HG02763 (cell line): ENCODE results near the gene FRZB.

ENCODE experiments used
- ATAC-seq: cut with Tn5 transposase; IDR thresholded peaks from one replicate; pipeline ENCODE4 v1.9.1; 2021; ENCODE audit warnings: mild to moderate bottlenecking, moderate library complexity; ENCODE audit not compliant: unreplicated experiment

FRZB gene

DNA sequence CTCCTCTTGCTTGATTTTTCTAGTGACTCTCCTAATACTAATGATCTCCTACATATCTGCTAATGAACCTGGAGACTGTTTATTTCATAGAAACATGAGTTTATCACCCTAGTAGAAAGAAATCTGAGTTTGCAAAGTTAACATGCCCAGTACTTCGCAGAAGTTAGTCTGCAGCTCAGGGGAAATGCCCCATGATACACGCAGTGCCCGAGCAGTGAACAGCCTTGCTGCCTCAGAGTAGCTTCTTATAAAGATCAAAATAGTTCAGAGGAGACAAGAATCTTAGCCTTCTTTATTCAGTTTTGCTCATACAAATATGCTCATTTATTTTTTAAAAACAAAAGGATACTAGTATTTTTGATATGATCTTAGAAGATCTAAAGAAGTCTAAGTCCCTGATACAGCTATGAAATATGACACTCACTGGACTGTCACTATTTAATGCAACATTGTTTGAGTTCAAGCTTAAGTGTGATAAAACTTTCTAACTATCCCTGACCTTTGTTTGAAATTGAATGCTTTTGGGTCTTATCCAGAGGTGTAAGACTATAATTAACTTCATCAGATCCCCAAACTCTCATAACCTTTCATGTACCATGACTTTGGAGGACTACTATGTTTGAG is 20.5 kb downstream of the FRZB start:
- no peak for ATAC-seq

DNA sequence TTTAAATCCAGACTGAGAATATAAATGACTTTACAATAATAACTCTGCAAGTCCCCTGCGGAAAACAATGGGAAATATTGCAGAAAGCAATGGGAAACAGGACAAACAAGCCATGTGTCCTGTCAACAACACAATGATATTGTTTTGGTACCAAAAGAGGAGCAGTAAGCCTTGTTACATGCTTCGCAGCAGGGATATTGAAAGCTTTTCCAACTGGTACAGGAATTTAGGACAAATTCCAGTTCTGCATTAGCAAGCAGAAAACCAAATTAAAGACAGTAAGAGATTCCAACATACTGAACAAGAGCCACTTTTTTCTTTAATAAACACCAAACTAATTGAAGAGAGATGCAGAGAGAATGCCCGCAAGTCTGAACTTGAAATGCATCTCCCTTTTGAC is 30.0 kb downstream of the FRZB start:
- ATAC-seq = no peak

DNA sequence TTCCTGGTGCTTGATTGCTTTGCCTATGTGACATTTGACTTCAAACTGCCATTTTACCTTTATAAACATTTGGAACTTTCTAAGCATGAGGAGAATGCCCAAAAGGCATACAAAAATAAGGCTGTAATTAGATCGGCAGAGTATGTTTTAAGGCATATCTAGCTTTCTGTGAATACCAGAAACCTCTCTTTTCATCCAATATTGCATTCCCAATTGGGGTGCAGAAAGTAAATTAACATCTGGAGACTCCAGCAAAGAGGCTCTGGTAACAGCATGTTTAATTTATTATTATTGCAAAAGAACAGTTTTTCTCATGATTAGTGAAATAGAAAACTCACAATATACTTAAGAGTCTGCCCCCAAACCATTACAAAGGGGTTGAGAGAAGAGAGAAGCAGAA is 32.1 kb downstream of the FRZB start:
- ATAC-seq = no peak

DNA sequence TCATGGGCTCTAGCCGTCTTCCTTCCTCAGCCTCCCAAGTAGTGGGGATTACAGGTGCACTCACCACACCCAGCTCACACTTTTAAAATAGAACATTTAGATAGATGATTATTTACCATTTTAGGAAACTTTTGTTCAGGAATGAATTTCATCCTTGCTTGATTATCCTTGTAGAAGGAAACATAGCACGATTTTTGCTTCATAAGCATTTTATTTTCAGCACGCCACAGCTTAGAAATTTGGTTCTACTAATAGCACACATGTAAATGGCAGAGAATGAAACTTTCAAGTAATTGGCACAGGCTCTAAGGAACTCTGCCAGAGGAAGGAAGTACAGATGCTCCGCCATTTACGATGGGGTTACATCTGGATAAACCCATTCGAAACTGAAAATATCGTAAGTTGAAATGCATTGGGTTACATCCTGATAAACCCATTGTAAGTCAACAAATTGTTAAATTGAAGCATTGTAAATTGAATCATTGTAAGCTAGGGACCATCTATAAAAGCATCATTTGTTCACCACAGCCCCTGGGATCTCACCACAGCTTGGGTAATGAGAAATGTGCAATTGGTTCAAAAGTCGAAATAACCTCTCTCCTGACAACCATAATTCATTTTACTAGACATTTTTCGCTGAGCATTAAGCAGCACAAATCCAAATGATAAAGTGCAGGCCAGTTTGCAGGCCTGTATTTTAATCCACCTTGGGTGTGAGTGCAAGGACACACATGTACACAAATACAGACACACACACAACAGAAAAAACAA is 33.2 kb downstream of the FRZB start:
- ATAC-seq = no peak

DNA sequence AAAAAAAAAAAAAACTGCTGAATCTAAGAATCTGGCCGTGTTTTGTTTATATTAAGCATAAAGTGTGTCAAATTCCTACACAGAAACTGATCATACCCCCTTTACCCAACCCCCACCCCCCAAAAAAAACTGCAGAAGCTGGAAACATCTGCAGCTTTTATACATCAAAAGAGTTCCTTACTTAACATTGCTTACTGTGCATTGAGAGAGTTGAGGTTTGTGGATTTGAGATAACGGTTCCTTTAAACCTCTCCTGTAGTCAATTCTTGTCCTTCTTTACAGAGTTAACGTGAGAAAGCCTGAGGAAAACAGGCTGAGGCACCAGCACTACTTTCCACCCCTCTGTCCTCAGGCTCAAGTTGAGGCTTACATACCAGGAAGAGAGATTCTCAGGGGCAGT is 34.5 kb downstream of the FRZB start:
- ATAC-seq = no peak

DNA sequence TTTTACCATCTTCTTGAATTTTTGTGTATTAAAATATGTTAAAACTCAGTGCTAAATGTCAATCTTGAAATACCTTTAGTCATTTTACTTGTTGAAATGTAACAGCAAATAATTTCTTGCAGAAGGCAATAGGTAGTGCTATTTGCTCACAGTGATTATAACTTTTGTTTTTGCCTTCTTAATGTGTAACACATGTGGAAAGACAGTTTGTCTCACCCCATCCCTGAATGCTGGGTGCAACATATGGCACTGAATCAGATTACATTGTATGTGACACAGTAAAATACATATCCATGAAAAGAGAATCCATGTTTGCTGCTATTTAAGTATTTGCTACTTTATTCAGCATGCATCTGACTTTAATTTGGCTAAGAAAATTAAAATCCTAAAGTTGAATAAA is 35.3 kb downstream of the FRZB start:
- ATAC-seq = no peak

DNA sequence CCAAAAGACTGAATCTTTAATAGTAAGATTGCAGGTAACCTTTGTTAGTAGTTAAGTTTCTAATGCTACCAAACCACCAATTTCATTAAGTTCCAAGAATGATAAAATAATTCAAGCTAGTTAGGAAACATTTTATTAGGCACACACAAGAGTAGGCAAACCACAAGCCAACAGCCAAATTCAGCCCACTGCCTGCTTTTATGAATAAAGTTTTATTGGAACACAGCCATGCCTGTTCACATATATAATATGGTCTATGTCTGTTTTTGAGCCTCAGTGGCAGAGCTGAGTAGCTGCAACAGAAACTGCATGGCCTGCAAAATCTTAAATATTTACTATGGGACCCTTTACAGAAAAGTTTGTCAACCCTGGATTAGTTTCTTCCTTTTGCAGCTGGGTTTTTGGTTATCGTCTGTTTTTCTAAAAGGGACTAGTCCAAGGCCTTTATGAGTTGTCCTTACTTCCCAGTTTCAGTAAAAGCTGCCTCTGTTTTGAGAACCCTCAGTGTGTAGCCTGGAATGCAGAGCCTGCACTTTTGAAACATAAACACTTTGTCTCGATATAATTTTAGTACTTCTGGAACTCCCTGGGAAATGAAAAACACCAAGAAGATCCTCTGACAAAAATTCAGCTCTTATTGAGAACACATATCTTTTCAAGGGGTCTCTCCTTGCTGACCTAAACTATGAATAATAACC is 39.1 kb downstream of the FRZB start:
- ATAC-seq = no peak

DNA sequence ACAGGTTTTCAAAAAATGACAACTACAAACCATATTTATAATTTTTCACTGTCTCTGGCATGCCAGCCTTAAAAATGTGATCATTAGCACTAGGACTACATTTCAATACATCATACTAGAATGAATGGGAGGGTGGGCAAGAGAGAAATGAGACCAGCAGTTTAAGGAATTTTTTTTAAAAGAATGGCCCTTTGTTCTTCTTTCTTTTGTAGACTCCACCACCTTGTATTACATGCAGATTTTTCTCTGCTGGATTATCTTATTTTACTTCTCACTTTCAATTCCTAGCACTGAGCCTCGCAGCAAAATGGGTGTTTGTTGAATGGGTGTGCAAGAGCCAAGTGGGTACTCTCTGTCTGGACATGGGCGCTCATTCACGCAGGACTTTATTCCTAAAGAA is 39.9 kb downstream of the FRZB start:
- no peak for ATAC-seq

DNA sequence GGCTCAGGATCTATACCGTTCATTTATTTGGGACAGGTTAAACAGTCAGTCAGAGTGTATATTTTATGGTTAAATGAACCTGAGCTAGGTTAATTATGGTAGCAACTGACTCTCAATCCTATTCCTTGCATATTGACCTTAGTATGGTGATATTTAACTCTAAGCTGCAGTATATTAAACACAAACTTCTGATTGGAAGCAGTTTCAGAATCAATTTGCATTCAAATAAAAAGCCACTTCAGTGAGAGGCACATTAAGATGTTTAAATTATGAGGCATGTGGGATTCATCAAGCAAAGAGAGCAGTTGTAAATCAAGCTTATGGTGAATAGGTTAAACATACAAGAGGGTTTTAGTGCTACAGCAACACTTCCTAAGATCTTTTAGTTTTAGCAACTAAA is 40.4 kb downstream of the FRZB start:
- ATAC-seq = no peak

DNA sequence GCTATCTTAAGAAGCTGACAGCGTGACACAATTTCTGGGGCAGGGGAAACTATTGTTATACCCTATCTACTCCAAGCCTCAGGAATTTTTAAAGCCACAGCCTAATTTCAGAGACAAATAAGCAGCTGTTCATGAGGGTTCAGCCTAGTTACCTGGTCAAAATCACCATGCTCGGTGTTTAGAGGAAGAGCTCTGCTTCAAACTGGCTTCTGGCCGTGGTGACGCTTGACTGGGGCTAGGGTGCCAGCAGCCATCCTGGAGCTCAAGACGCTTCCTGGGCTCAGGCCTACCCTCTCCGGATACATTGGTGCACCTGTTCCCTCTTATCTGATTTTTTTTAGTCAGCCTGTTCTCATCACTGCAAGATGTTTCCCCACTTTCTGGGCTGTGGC is 41.7 kb downstream of the FRZB start:
- ATAC-seq = no peak

DNA sequence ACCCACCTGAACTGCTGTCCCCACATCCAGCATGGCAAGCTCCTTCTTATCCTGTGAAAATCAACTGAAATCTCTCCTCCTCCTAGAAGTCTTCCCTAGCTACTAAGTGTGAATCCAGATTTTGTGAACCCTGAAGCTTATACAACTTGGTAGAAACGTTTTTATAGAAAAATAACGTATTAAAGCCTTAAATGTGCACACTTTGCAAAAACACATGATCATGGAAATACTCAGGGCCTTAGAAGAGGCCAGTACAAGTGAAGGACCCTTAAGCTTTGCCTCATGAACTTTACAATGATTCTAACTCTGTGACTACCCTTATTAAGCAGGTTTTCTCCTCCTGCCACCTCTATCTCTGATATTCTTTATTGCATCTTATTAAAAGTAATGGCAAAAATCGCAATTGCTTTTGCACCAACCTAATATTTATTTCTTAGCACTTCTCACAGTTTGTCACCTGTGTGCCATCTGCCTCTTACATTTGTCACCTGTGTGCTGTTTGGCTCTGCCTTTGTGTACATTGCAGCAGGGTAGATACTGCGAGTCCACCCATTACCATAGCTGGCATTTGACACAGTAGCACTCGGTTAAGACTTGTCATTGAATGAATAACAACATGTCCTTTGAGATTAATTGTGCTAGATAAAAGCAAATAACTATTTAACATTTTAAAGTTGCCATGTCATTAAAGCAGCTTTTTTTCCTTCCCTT is 42.2 kb downstream of the FRZB start:
- ATAC-seq = no peak

DNA sequence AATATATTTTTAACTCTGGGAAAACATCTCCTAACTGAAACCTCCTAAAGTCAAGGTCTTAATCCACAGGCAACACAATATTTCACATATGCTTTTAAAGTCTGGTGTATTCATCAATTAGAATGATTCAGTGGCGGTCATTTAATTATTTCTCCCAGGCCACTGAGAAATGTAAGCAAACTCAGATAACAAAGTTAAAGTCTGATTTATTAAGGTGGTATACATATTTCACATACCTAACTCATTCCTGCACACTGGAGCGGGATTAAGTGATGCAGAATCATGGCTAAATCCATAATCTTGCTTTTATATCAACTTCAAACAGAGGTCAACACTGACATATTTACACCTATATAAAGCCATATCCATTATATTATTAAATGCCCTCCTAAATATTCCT is 43.7 kb downstream of the FRZB start:
- ATAC-seq = no peak

DNA sequence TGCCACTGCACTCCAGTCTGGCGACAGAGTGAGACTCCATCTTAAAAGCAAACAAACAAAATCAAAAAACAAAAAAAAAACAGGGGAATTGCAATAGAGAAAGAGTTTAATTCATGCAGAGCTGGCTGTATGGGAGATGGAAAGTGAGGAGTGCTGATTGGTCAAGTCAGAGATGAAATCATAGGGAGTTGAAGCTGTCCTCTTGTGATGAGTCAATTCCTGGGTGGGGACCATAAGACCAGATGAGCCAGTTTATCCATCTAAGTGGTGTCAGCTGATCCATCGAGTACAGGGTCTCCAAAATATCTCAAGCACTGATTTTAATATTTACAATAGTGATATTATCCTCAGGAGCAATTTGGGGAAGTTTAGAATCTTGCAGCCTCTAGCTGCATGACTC is 45.3 kb downstream of the FRZB start:
- ATAC-seq = no peak

DNA sequence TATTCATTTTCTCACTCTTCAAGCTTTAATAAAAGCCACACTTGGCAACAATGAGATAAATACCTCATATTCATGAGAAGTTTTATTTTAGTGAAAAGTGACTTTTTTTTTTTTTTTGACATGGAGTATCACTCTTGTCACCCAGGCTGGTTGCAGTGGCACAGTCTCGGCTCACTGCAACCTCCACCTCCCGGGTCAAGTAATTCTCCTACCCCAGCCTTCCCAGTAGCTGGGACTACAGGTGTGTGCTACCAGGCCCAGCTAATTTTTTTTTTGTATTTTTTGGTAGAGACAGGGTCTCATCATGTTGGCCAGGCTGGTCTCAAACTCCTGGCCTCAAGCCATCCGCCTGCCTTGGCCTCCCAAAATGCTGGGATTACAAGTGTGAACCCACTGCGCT is 47.0 kb downstream of the FRZB start:
- ATAC-seq = no peak

DNA sequence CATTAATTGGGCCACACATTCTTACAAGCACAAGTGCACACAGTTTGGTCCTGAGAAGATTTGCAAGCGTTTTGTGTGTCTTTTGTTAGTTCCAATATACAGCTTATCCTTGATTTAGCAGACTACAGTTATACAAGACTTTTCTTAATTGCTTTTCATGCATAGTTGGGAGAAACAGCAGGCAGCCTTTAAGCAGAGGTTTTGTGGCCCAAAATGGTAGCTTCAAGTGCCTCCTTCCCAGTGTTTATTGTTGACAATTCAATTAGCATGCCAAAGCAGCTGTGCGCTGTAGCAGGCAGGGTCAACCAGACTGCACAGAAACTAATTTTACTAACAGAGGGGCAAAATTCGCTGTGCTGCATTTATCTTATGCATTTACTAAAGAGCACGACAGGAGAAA is 47.5 kb downstream of the FRZB start:
- no peak for ATAC-seq

DNA sequence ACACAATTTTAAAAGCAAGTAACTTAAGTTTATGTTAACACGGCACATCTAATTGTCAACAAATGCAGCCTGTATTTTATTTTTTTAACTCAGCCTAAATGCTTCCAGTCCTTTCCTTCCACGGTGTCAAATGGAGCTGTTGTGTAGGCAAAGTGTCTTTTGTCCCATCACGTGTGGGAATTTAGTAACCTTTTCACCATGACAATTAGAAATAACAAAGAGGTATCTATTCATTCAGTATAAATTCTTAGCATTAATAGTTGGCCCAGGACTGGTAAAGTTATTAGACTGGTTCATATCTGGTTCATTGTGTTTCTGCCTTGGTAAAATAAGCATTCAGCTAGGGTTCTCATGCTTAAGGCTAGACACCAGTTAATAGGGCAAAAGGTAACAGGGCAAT is 47.9 kb downstream of the FRZB start:
- no peak for ATAC-seq

DNA sequence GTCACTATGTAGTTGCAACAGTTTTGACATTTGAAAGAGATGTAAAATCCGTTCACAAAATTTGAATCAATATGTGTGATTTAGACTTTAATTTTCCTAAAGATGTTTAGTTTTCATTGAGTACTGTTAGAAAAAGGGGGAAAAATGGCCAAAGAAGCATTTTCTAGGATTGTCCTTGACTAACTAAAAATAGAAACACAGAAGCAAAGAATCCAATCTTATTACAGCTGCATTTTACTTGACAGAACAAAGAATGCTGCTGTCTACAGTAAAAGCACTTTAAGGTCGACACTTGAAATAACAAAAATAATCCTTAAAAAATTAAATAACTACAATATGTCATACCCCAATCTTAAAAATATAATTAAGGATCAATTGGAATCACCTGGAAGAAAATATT is 48.9 kb downstream of the FRZB start:
- ATAC-seq = no peak

DNA sequence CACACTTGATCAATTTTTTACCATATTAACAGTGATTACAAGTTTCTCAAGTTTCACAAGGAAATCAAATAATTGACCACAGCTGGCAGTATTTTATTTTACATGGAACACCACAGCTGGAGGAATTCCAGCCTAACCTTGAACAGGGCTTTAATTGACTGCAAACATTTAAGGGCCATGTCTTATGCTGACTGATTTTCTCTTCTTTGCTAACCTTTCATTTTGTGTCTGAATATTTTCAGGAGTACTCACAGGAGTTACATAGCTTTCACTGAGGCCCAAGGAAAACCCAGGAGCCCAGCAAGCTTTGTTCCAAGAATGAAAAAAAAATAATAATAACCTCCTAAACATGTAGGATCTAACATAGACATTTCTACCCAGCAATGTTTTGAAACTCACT is 49.6 kb downstream of the FRZB start:
- ATAC-seq = no peak

DNA sequence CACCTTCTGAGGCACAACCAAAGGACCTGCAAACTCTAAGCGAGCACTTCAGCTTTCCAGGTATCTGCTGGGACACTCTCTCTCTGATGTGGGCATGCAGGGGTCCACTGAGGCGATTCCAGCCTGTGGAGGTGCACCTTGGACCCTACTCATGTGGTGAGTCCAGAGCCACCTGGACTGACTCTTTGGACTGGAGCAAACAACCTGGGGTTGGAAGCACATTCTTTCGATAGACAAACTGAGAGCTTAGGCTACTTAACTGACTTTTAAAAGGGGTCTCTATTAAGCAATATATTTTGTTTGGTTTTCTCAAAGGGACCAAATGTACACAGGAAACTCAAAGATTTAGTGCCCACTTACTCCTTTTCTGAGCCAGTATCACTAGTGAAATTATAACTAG is 51.6 kb downstream of the FRZB start:
- no peak for ATAC-seq

DNA sequence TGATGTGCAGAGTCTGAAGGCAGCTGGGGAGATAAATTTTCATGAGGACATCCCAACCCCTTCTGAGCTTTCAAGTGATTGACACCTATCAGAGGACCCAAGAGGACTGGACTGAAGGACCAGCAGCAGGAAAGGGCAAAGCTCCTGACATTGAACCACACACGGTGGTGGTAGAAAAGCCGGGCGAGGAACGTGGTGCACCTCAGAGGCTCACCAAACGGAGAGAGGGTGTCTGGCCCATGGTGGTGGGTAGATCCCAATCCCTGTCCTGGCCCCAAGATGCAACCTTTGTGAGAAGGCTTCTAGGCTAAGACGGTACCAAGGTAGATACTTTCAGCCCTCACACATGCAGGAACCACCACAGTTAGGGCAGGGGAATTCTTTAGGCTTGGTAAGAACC is 52.1 kb downstream of the FRZB start:
- no peak for ATAC-seq

DNA sequence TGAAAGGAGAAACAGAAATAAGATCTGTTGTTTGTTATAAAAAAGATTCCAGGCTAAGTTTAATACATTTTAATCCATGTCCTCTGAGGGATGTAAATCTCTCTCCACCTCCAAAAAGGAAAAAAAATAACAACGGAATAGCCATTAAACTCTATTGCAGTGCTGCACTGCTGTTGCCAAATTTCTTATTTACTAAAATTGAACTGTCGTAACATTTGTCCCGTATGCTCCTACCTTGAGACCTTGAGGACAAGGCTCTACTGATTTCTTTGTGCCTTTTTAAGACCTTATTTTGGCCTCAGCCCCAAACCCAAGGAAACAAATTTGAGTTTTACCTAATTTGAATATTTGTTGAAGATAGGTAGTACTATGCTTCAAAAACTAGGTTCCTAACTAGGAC is 56.4 kb downstream of the FRZB start:
- ATAC-seq = no peak

DNA sequence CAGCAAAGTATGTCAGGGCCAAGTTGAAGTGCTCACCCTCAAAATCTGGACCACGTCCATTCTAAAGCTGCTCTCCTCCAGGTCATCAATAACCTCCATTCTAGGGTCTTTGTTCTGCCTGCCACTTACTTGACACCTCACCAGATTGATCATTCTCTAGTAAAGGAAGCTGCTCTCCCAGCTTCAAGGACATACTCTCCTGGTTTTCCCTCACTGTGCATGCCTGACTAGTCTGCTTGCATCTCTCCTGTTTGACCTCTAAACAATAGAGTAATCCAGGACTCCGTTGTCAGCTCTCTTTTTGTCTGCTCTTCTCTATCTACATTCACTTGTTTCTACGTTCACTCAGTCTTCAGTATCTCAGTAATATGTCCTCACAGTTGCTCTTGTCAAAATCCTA is 59.1 kb downstream of the FRZB start:
- ATAC-seq = no peak
